ENCODE measurements around the gene LMAN2L.

LMAN2L gene

DNA sequence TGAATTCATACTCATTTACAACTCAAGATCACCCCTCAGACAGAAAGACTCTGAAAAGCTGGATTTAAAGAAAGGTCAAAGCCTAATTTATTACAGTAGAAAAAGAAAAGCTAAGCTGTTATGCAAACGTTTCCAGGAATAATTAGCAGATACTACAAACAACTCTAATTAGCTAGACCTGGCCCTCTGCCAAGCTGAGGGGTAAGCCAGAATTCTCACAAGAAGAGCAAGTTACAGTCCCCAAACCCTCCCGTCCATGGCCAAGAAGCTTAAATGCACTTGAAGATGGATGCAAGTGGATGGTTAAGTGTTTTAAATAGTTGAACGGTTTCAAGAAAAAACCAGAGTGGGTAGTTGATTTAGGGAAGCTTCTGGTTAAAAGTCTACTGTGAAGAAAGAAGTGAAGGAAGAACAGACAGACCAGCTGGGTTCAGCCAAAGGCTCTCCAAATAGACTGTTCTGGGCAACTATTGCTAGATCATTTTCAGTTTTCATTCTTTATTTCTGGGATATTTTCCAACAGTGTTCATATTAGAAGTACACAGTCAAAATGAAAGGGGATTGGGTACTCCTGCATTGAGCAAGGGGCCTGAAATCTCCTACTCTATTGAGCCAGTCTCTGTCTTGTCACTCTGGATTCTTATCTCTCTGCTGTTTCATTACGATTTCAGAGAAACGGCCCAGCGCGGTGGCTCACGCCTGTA, 4.8 kb downstream of the LMAN2L start:
- in situ Hi-C loops (cut with HindIII; ENCODE audit: low sequenced_read_pairs), result no loop called here
- TF ChIP-seq, protein P1, sequence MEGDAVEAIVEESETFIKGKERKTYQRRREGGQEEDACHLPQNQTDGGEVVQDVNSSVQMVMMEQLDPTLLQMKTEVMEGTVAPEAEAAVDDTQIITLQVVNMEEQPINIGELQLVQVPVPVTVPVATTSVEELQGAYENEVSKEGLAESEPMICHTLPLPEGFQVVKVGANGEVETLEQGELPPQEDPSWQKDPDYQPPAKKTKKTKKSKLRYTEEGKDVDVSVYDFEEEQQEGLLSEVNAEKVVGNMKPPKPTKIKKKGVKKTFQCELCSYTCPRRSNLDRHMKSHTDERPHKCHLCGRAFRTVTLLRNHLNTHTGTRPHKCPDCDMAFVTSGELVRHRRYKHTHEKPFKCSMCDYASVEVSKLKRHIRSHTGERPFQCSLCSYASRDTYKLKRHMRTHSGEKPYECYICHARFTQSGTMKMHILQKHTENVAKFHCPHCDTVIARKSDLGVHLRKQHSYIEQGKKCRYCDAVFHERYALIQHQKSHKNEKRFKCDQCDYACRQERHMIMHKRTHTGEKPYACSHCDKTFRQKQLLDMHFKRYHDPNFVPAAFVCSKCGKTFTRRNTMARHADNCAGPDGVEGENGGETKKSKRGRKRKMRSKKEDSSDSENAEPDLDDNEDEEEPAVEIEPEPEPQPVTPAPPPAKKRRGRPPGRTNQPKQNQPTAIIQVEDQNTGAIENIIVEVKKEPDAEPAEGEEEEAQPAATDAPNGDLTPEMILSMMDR (IDR thresholded peaks at IDR 0.05; ENCODE audit: low read depth, low read length), result no peak
- DNase-seq (ENCODE audit: low read depth, low spot score), result no peak
- no peak overlapping the region for H3K4me3 ChIP-seq (ENCODE audit: low read depth, low read length)

DNA sequence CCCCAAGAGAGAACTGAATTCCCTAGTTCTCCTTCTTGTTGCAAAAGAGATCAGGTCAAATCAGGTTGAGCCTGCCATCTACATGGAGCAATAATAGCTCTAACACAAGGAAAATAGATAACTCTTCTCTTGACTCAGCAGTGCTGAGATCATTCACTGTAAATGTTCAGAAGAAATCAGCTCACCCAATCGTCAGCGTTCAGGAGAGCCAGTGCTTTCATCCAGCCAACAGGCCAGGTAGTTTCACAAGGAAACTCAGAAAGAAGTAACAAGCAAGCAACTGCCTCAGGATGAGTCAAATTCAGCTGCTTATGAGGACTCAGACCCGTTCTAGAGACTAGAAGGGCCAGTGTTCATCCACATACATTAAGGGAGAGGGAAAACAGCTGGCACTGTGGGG, 5.9 kb downstream of the LMAN2L start:
- H3K4me3 ChIP-seq (ENCODE audit: low read depth, low read length), result no peak overlapping the region
- TF ChIP-seq, protein P1 (IDR thresholded peaks at IDR 0.05; ENCODE audit: low read depth, low read length), result no peak
- in situ Hi-C loops (cut with HindIII; ENCODE audit: low sequenced_read_pairs), result no loop called here
- no peak for DNase-seq (ENCODE audit: low read depth, low spot score)

DNA sequence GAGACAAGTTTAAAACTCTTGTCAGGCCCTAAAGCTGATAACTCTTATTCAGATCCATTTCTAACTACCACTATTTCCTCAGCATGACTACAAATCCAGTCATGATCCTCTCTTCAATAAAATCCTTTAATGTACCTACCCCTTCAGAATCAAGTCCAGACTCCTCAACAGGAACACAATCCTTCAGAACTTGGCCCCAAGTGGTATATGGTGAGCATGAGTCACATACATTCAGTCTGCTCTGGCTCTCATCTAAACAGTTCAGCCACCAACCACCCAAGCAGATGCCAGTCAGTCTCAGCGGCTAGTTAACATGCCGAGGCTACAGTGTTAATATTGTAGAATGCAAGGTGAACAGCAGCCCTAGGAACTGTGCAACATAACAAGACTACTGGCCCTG, 9.7 kb downstream of the LMAN2L start:
- DNase-seq (ENCODE audit: low read depth, low spot score), result peak; percentile 27
- in situ Hi-C loops (cut with HindIII; ENCODE audit: low sequenced_read_pairs), result no loop called here
- H3K4me3 ChIP-seq (ENCODE audit: low read depth, low read length), result no peak overlapping the region
- TF ChIP-seq, protein P1 (IDR thresholded peaks at IDR 0.05; ENCODE audit: low read depth, low read length), result no peak

DNA sequence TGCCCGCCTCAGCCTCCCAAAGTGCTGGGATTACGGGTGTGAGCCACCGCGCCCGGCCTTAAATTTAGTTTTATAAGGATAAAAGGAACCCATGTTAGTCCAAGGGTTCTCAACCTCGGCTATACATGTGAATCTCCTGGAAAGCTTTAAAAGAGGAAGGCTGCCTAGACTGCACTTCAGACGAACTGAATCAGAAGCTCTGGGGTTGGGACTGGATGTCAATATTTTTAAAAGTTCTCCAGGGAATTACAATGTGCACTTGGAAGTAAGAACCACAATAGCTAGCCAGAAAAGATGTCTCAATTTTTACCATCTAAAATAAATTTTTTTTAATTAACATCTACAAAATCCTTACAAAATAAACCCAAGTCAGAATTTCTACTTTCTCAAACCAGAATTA, 10.1 kb downstream of the LMAN2L start:
- H3K4me3 ChIP-seq (ENCODE audit: low read depth, low read length), result no peak overlapping the region
- no peak for DNase-seq (ENCODE audit: low read depth, low spot score)
- in situ Hi-C loops (cut with HindIII; ENCODE audit: low sequenced_read_pairs), result no loop called here
- TF ChIP-seq, protein P1 (IDR thresholded peaks at IDR 0.05; ENCODE audit: low read depth, low read length), result no peak

DNA sequence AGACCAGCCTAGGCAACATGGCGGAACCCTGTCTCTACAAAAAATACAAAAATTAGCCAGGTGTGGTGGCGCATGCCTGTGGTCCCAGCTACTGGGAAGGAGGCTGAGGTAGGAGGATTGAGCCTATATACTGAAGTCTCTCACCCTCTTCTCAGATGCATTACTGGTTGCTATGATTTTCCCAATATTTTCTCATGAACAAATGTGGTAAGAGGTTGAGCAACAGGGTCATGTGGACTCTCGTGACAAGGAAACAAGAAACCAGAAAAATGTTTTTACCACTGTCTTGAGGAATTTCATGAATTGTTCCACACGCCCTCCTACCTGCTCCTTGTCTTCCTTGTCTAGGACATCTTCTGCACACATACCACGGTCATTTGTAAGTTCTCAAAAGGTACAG, 12.4 kb downstream of the LMAN2L start:
- in situ Hi-C loops (cut with HindIII; ENCODE audit: low sequenced_read_pairs), result no loop called here
- TF ChIP-seq, protein P1 (IDR thresholded peaks at IDR 0.05; ENCODE audit: low read depth, low read length), result no peak
- DNase-seq (ENCODE audit: low read depth, low spot score), result no peak
- no peak overlapping the region for H3K4me3 ChIP-seq (ENCODE audit: low read depth, low read length)

DNA sequence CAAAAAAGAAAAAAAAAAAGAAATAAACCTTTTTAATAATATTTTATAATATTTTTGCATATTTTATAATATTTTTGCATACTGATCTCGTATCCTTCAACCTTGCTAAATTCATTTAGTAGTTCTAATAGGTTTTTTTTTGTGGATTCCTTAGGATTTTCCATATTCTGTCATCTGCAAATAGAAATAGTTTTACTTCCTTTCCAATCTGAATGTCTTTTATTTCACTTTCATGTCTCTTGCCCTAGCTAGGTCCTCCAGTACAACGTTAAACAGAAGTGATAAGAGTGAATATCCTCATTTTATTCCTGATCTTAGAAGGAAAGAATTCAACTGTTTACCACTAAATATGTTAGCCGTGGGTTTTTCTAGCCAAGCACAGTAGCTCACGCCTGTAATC, 13.7 kb downstream of the LMAN2L start:
- DNase-seq (ENCODE audit: low read depth, low spot score), result no peak
- TF ChIP-seq, protein P1 (IDR thresholded peaks at IDR 0.05; ENCODE audit: low read depth, low read length), result no peak
- no peak overlapping the region for H3K4me3 ChIP-seq (ENCODE audit: low read depth, low read length)
- in situ Hi-C loops (cut with HindIII; ENCODE audit: low sequenced_read_pairs), result no loop called here

All from astrocyte of the spinal cord (primary cell).